ENCODE data around the gene FAM219B.
"Not testable (repeated sequence)": the region's sequence is repeated elsewhere in the genome, so short reads cannot be mapped to it uniquely, and the experiment has no call there.

Gene FAM219B

DNA sequence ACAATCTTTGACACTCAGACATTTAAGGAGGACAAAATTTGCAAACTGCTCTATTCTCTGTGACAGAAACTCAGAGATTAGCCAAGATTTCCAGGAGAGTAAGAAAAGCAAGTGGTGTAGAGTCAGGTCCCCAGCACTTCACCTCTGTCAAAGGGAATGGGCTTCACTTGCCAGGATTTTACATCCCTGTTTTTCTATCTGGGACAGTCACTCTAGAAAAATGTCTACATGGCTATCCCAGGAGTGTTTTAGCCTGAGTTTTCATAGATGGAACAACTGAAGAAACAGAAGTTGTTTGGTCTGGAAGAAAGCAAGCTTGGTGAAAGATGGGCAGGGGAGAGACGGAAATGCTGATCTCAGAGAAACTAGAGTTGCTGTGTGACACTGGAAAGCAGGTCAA, 3.0 kb downstream of the FAM219B start:
- no peak overlapping the region for H3K27ac ChIP-seq
- TF ChIP-seq, protein P1, sequence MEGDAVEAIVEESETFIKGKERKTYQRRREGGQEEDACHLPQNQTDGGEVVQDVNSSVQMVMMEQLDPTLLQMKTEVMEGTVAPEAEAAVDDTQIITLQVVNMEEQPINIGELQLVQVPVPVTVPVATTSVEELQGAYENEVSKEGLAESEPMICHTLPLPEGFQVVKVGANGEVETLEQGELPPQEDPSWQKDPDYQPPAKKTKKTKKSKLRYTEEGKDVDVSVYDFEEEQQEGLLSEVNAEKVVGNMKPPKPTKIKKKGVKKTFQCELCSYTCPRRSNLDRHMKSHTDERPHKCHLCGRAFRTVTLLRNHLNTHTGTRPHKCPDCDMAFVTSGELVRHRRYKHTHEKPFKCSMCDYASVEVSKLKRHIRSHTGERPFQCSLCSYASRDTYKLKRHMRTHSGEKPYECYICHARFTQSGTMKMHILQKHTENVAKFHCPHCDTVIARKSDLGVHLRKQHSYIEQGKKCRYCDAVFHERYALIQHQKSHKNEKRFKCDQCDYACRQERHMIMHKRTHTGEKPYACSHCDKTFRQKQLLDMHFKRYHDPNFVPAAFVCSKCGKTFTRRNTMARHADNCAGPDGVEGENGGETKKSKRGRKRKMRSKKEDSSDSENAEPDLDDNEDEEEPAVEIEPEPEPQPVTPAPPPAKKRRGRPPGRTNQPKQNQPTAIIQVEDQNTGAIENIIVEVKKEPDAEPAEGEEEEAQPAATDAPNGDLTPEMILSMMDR (IDR thresholded peaks at IDR 0.05): no peak
- TF ChIP-seq ZFX (IDR thresholded peaks at IDR 0.05; ENCODE audit: borderline replicate concordance): no peak

DNA sequence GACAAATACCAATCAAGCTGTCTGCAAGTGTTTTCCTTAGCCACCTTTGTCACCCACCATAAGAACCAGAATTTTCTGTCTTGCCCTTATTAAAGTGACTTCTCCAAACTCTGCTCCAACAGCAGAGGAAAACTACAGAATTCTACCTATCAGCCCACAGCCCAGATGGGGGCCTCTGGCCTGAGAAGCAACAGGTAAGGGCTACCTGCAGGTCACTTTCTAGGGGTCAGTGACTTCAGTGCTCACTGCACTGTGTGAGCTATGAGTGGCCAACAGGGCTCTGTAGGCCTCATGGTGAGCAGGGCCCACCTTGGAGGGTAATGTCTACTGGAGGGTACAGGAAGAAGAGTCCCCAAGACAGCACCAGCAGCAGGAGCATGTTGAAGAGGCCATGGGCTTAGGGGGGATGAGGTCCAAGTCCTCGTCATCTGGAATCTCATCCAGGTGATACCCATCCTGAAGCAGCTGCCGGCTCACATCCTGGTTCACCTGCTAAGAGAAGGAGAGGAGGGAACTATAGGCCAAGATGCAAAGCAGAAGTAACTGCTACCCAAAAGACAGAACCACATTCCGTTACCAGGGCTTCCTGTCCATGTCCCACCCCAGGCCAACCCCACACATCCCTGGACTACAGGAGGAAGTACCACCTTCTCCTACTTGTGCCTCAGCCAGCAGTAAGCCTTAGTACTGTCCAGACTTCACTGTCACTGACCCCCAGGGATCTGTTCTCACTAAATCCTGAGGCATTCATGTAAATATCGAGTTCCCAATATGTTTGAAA, 4.2 kb downstream of the FAM219B start:
- H3K27ac ChIP-seq: peak overlapping the region; percentile 29
- TF ChIP-seq, protein P1 (IDR thresholded peaks at IDR 0.05): no peak
- no peak for TF ChIP-seq ZFX (IDR thresholded peaks at IDR 0.05; ENCODE audit: borderline replicate concordance)

DNA sequence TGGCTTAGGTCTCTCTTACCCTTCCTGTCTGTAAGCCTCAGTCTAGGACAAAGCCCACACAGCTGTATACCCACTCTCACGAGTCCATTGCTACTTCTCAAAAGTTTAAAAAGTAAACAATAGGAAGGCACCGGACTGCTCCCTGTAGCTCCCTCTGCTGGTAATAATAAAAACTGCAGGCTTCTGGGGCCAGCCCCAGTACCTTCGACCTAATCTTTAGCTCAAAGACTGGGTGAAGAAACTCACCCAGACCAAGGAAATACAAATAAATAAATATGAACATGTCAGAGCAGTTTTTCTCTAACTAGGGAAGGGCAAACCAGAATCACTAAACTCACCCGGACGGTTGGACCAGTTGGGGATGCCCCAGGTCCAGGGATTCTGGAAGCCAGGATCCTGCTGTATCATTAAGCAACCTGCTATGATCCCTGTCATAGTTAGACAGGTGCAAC, 5.0 kb downstream of the FAM219B start:
- H3K27ac ChIP-seq: peak overlapping the region; percentile 29
- TF ChIP-seq, protein P1 (IDR thresholded peaks at IDR 0.05): peak; percentile 97
- TF ChIP-seq ZFX (IDR thresholded peaks at IDR 0.05; ENCODE audit: borderline replicate concordance): no peak

DNA sequence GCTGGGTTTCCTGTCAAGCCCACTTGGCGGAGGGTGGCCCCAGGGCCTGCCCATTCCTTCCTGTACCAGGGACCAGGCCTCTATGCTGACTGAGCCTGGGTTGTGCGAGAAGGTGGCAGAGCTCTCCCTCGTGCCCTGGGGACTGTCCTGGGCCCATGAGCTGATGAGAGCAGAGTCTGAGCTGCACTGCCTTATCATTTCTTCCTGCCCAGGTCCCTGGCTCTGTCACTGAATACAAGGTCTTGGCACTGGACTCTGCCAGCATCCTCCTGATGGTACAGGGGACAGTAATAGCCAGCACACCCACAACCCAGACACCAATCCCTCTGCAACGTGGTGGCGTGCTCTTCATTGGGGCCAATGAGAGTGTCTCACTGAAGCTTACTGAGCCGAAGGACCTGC, 9.3 kb downstream of the FAM219B start:
- 0 out of 2 replicates have a peak overlapping the region, but pooled peaks have one; percentile 12 for H3K27ac ChIP-seq

DNA sequence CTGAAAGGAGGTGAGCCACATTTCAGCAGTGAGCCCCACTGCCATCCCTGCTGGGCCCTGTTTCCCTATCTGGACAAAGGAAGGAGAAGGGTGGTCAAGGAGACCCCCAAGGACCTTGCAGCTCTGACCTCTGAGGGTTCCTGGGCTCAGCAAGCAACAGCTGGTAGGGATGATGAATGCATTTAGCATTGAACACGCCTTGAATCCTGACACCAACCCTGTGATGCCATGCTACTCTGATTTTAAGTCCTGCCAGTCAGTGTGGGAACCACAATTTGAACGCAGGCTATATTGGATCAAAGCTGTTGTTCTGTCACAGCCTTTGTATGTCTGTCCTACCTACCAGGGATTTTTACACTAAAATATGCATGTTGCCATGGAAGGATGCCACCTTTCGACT, 10.3 kb downstream of the FAM219B start:
- TF ChIP-seq, protein P1 (IDR thresholded peaks at IDR 0.05): no peak
- H3K27ac ChIP-seq: 0 out of 2 replicates have a peak overlapping the region, but pooled peaks have one; percentile 12

More for the DNA sequence above, 9.3 kb downstream of the FAM219B start:
- TF ChIP-seq, protein P1 (IDR thresholded peaks at IDR 0.05): no peak
- no peak for TF ChIP-seq ZFX (IDR thresholded peaks at IDR 0.05; ENCODE audit: borderline replicate concordance)

DNA sequence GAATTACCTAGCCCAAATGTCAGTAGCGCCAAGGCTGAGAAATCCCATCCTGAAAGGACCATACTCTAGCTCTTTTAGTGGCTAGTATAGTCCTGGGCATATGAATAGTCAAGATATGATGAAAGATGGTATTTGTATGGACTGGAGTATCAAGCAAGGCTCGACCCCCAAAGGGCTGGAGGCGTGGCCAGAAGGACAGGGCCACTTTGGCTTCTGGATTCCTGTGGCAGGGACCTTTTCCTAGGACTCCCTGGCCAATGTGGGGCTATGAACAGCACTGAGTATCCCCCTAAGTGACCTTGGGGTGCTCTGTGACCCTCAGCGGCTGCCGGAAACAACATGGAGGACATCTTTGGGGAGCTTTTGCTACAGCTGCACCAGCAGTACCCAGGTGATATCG, 10.8 kb downstream of the FAM219B start:
- TF ChIP-seq, protein P1 (IDR thresholded peaks at IDR 0.05): no peak
- TF ChIP-seq ZFX (IDR thresholded peaks at IDR 0.05; ENCODE audit: borderline replicate concordance): no peak
- H3K27ac ChIP-seq: 0 out of 2 replicates have a peak overlapping the region, but pooled peaks have one; percentile 12

DNA sequence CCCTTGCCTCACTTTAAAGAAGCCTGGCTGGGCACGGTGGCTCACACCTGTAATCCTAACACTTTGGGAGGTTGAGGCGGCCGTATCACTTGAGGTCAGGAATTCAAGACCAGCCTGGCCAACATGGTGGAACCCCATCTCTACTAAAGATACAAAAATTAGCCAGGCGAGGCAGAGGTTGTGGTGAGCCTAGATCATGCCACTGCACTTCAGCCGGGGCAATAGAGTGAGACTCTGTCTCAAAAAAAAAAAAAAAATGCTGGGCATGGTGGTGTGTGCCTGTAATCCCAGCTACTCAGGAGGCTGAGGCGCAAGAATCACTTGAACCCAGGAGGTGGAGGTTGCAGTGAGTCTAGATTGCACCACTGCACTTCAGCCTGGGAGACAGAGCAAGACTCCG, 12.3 kb downstream of the FAM219B start:
- H3K27ac ChIP-seq: not testable (repeated sequence)

All from 22Rv1 (cell line).